Activated T-cell treated with anti-CD3 and anti-CD28 coated beads, Interleukin-2, amount 50 U/mL, for 24 hours (primary cell): ENCODE measurements around the gene PEDS1.

Experiments
- DNase-seq: peaks from one replicate; pipeline ENCODE4 v3.0.0-alpha.2; 2020
- H3K27ac Mint-ChIP-seq: 2 replicates; pipeline ENCODE4 v1.8.0; 2020; ENCODE audit warnings: mild to moderate bottlenecking, mixed read lengths
- H3K27me3 Mint-ChIP-seq: 2 replicates; pipeline ENCODE4 v1.8.0; 2020; ENCODE audit warnings: mixed read lengths
- H3K36me3 Mint-ChIP-seq: 2 replicates; pipeline ENCODE4 v1.8.0; 2020; ENCODE audit warnings: low read depth, mixed read lengths
- H3K4me1 Mint-ChIP-seq: 2 replicates; pipeline ENCODE4 v1.8.0; 2020; ENCODE audit warnings: low read depth, mixed read lengths
- H3K4me3 Mint-ChIP-seq: 2 replicates; pipeline ENCODE4 v1.8.0; 2020; ENCODE audit warnings: mild to moderate bottlenecking, moderate library complexity, mixed read lengths
- H3K9me3 Mint-ChIP-seq: 2 replicates; pipeline ENCODE4 v1.8.0; 2020; ENCODE audit warnings: mixed read lengths

PEDS1 gene

GRCh38 chr20:50123418-50123817 lies 30.1 kb downstream of the PEDS1 start:
- no peaks in the 10 kb centered on the region for H3K27me3 Mint-ChIP-seq
- no peak for DNase-seq
- H3K4me1 Mint-ChIP-seq, result peaks cover 1% of the 10 kb centered on the region
- H3K9me3 Mint-ChIP-seq, result no peaks in the 10 kb centered on the region
- peak overlapping the region; percentile 10 for H3K27ac Mint-ChIP-seq
- H3K36me3 Mint-ChIP-seq, result peaks cover 60% of the 10 kb centered on the region
- no peak overlapping the region for H3K4me3 Mint-ChIP-seq

DNA sequence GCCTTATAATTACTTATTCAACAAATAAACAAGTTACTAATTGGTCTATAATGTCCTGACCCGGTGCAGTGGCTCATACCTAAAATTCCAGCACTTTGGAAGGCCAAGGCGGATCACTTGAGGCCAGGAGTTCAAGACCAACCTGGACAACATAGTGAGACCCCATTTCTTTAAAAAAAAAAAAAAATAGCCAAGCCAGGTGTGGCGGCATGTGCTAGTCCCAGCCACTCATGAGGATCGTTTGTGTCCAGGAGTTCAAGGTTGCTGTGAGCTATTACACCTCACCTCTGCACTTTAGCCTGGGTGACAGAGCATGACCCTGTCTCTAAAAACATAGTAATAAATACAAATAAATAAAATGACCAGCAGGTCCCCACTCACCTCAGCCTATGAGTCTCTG lies 30.8 kb downstream of the PEDS1 start:
- Mint-ChIP-seq H3K27ac (no peak overlapping the region), H3K4me1 (peaks cover 1% of the 10 kb centered on the region), H3K9me3 (no peaks in the 10 kb centered on the region), H3K27me3 (no peaks in the 10 kb centered on the region), H3K36me3 (peaks cover 54% of the 10 kb centered on the region), H3K4me3 (no peak overlapping the region)
- DNase-seq, result no peak

- H3K4me1 Mint-ChIP-seq, result peaks cover 4% of the 10 kb centered on the region
Observed at GRCh38 chr20:50121858-50122271, 31.7 kb downstream of the PEDS1 start.

GRCh38 chr20:50120935-50121693 lies 32.4 kb downstream of the PEDS1 start:
- Mint-ChIP-seq H3K27me3 (no peaks in the 10 kb centered on the region), H3K9me3 (no peaks in the 10 kb centered on the region), H3K4me3 (no peak overlapping the region), H3K36me3 (peaks cover 37% of the 10 kb centered on the region), H3K27ac (no peak overlapping the region), H3K4me1 (peaks cover 7% of the 10 kb centered on the region)
- peak; percentile 67 for DNase-seq

More at GRCh38 chr20:50121858-50122271, 31.7 kb downstream of the PEDS1 start:
- DNase-seq, result no peak
- H3K4me3 Mint-ChIP-seq, result no peak overlapping the region
- H3K27ac Mint-ChIP-seq, result peak overlapping the region; percentile 22
- H3K9me3 Mint-ChIP-seq, result no peaks in the 10 kb centered on the region
- H3K36me3 Mint-ChIP-seq, result peaks cover 45% of the 10 kb centered on the region
- H3K27me3 Mint-ChIP-seq, result no peaks in the 10 kb centered on the region

DNA sequence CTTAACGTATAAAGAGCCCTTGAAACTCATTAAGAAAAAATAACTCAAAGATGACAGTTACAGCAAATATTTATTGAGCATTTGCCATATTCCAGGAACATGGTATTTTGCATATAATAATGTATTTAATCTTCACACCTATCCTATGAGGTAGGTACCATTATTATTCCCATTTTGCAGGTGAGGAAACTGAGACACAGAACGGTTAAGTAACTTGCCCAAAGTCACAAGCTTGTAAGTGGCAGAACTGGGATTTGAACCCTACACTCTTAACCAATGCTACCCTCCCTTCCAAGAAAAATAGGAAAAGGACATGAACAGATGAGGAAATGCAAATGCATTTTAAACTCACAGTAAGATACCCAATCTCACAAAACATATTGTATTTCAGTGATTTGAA lies 35.3 kb downstream of the PEDS1 start:
- Mint-ChIP-seq H3K27me3 (no peaks in the 10 kb centered on the region), H3K4me3 (no peak overlapping the region), H3K36me3 (peaks cover 9% of the 10 kb centered on the region), H3K9me3 (no peaks in the 10 kb centered on the region), H3K4me1 (peaks cover 32% of the 10 kb centered on the region), H3K27ac (no peak overlapping the region)
- no peak for DNase-seq

- Mint-ChIP-seq H3K4me1 (peaks cover 44% of the 10 kb centered on the region), H3K9me3 (no peaks in the 10 kb centered on the region), H3K36me3 (peaks cover 12% of the 10 kb centered on the region), H3K27ac (peak overlapping the region; percentile 93), H3K27me3 (no peaks in the 10 kb centered on the region), H3K4me3 (peak overlapping the region; percentile 99)
- DNase-seq, result no peak
Observed at GRCh38 chr20:50116368-50116999, 37.0 kb downstream of the PEDS1 start.

DNA sequence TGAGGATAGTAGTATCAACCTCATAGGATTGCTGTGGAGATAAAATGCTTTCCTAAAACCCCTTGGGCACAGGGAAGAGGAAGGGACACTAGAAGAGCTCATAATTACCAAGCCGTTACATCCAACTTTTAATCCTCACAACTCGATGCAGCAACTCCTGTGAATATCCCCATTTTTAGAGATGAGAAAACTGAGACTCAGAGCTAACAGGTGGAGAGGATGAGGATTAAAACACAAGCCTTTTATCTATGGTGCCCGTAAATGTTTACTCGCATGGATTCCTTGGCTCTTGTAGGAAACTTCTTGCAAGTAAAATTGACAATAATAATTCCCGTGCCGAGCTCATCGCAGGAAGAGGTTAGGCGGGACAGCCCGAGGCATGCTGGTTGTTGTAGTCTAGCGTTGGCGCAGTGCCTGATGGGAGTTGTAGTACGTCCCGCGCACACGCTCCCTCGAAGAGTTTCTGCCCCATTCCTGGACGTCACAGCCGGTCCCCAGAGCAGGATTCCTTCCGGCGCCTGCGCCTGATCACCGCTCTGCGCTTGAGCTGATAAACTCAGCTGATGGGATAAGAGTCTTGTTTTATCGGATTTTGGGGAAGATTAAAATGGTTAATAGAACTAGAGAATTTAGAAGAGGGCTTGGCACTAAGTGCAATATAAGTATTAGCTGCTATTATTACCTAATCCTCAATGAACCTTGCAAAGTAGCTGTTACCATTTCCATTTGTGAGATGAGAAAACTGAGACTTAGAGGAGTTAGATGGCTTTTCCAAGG lies 37.7 kb downstream of the PEDS1 start:
- Mint-ChIP-seq H3K4me1 (peaks cover 49% of the 10 kb centered on the region), H3K27me3 (no peaks in the 10 kb centered on the region), H3K4me3 (peak overlapping the region; percentile 99), H3K27ac (peak overlapping the region; percentile 93), H3K36me3 (peaks cover 18% of the 10 kb centered on the region), H3K9me3 (no peaks in the 10 kb centered on the region)
- DNase-seq, result peak; percentile 91

GRCh38 chr20:50115041-50115512 lies 38.4 kb downstream of the PEDS1 start:
- H3K9me3 Mint-ChIP-seq, result no peaks in the 10 kb centered on the region
- H3K4me1 Mint-ChIP-seq, result peaks cover 56% of the 10 kb centered on the region
- peak overlapping the region; percentile 93 for H3K27ac Mint-ChIP-seq
- H3K36me3 Mint-ChIP-seq, result peaks cover 25% of the 10 kb centered on the region
- no peaks in the 10 kb centered on the region for H3K27me3 Mint-ChIP-seq
- H3K4me3 Mint-ChIP-seq, result peak overlapping the region; percentile 99
- DNase-seq, result no peak

- no peaks in the 10 kb centered on the region for H3K27me3 Mint-ChIP-seq
- H3K4me1 Mint-ChIP-seq, result peaks cover 69% of the 10 kb centered on the region
- peak overlapping the region; percentile 99 for H3K4me3 Mint-ChIP-seq
- H3K36me3 Mint-ChIP-seq, result peaks cover 37% of the 10 kb centered on the region
- peak overlapping the region; percentile 96 for H3K27ac Mint-ChIP-seq
- DNase-seq, result no peak
- H3K9me3 Mint-ChIP-seq, result no peaks in the 10 kb centered on the region
Observed at GRCh38 chr20:50113420-50114224, 39.9 kb downstream of the PEDS1 start.

DNA sequence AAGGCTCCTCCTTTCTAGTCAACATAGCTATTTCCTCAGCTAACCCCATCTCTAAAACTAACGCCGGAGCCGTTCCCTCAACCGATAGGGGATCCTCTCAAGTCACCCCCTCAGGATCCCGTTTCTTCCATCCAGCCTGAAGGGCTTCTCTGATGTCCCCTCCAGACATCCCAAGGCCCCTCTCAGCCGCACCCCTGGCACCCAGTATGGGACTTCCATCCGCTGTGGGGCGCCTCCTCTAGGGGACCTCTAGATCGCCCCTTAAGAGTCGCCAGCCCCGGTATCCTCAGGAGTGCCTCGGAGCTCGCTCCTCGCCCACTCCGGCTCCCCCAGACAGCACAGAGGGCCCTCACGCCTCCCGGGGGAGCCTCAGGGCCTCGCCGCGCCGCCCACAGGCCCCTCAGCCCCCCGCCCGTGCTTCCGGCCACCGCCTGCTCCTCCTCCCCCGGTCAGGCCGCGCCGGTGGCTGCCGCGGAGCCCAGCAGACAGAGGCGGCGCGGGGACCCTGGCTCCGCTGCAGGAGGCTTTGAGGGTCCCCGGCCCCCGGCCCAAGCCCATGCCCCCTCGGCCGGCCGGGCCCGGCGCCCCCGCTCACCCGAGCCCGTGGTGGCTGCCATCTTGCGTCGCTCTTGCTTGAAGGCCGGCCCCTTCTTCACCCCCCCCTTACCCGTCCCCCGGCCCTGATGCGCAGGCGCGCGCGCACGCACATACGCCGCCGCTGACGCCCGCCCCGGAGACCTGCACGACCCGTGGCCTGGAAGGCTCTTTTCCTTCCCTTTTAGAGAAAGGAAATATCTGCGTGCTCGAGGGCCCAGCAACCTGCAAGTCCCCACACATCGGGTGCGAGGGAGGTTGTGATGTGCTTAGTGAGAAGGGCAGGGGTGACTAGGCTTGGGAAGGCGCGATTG lies 40.8 kb downstream of the PEDS1 start, which contains the start of gene UBE2V1:
TSS of gene UBE2V1 (minus strand) at position 639 of the 908 bp plus-strand sequence. CDS start at position 617, 22 bp downstream.
- H3K4me1 Mint-ChIP-seq, result peaks cover 78% of the 10 kb centered on the region
- H3K27me3 Mint-ChIP-seq, result no peaks in the 10 kb centered on the region
- peak; percentile 91 for DNase-seq
- no peaks in the 10 kb centered on the region for H3K9me3 Mint-ChIP-seq
- peak within 1 kb of the TSS; percentile 96 for H3K27ac Mint-ChIP-seq
- H3K36me3 Mint-ChIP-seq, result peaks cover 46% of the 10 kb centered on the region
- H3K4me3 Mint-ChIP-seq, result peak within 1 kb of the TSS; percentile 99

DNA sequence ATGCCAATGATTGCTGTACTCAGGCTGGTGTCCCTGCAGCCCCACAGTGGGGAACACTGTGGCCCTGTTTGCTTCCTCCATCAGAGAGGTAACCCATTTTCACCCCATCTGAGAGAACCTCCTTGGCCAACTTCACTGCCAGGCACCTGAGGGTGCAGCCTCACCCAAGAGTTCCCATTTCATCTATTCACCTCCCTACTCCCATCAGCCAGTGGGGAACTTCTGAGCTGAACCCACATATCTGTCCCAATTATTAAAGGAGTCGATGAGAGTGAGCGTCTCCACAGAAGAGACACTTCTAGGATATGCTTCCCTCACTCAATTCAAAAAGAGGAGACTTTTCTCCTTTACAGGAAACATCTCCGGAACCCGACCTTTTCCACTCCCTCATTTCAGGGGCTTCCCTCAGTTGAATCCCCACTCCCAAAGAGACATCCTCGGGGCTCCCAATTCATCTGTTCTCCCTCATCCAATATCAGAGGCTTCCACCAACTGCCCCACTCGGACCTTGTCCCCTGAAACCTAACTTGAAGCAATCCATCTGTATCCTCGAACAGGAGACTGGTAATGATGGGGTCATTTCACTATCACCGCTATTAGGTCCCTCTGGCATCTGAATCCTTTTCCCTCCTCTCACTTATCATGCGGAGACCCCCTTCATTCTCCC lies 41.6 kb downstream of the PEDS1 start:
- H3K4me1 Mint-ChIP-seq, result peaks cover 85% of the 10 kb centered on the region
- H3K27ac Mint-ChIP-seq, result peak overlapping the region; percentile 96
- no peaks in the 10 kb centered on the region for H3K9me3 Mint-ChIP-seq
- H3K36me3 Mint-ChIP-seq, result peaks cover 53% of the 10 kb centered on the region
- peak overlapping the region; percentile 99 for H3K4me3 Mint-ChIP-seq
- H3K27me3 Mint-ChIP-seq, result no peaks in the 10 kb centered on the region
- no peak for DNase-seq

- Mint-ChIP-seq H3K27ac (peak overlapping the region; percentile 96), H3K4me3 (peak overlapping the region; percentile 99), H3K27me3 (no peaks in the 10 kb centered on the region), H3K4me1 (peaks cover 89% of the 10 kb centered on the region), H3K9me3 (no peaks in the 10 kb centered on the region), H3K36me3 (peaks cover 60% of the 10 kb centered on the region)
- DNase-seq, result peak; percentile 60
Observed at GRCh38 chr20:50111120-50111828, 42.2 kb downstream of the PEDS1 start.
